Suppressor macrophage treated with lipopolysaccharide for 4 hours (primary cell): ENCODE data around the gene PKD1L1.

Source experiments
- DNase-seq: peaks from one replicate; pipeline ENCODE4 v3.0.0-alpha.2; 2020

PKD1L1 gene

DNA sequence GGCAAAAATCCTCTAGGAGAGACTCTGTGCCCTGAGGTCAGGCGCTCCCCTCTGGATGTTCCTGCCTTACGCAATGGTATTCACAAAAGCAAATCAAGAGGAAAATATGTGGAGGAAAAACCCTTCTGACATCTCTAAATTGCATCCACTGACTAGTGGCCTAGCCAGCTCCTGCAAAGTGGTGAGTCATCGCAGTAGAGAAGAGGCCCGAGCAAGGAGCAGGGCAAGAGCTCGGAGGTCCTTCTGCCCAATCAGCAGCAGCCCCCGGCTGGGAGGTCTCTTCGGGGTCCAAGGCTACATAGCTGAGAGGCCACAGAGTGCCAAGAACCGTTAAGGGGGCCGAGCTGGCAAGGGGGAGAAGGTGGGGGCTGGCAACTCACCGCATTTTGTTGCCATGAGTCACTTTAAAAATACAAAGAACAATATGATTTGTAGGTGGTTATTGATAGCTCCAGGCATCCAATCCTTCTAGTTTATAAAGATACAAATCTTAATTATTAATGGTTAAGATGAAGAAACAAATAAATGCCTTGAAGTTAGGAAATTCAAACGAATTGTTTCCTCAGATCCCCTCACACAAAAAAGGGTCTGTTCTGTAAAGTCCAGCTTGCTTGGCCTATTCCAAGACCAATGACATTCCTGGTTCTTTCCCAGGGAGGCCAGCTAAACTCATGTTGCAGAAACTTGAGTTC lies 161.6 kb downstream of the PKD1L1 start:
- DNase-seq = peak; percentile 76

- DNase-seq = no peak
These were observed 162.2 kb downstream of the PKD1L1 start for GRCh38 chr7:47785923-47786556.

GRCh38 chr7:47783456-47784223 lies 164.6 kb downstream of the PKD1L1 start:
- DNase-seq = no peak

- no peak for DNase-seq
These were observed 165.5 kb downstream of the PKD1L1 start for GRCh38 chr7:47782792-47783191.

DNA sequence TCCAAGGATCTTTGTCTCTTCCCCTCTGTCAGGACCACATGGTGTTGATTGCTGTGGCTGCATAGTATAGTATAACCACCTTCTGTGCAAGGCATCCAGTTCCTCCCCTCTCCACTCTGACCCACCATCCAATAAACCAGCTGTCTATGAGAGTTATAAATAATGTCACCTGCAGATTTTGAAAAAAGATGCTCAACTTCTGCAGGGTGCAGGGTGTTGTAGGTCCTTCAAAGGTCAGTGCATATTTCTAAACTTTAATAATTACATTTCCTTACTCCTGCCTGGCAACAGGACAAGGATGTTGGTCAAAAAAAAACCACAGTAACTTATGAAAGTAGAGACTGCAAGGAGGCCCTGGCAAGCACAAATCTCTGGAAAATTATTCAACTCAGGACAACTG lies 166.2 kb downstream of the PKD1L1 start:
- DNase-seq = no peak

GRCh38 chr7:47780555-47780954 lies 167.7 kb downstream of the PKD1L1 start:
- DNase-seq = no peak

- DNase-seq = no peak
These were observed 168.9 kb downstream of the PKD1L1 start for GRCh38 chr7:47779341-47779771.

- no peak for DNase-seq
These were observed 170.1 kb downstream of the PKD1L1 start for GRCh38 chr7:47778153-47778661.

DNA sequence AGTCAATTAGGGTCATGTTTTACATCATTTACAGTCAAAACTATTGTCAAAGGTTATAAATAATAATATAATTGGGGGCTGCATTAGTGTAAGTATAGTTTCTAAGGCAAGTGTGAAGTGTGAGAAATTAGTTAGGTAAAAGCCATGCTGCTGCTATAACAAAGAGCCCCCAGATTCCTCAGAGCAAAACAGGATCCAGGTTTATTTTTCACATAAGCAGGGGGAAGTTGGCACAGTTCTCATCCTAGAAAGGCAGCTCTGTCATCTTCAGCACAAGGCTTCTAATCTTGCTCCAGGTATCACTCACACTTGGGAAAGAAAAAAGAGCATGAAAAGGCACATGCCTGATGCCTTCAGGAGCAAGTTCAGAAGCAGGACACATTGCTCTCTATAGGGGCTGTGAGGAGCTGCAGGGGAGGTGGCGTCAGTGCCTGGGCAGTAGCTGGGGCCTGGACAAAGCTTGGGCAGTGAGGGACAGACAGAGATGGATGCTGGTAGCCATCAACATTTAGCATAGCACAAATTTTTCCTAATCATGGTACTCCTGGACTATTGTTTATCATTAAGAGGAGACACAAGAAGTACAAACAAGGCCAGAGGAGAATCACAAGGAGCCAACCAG lies 170.6 kb downstream of the PKD1L1 start:
- no peak for DNase-seq

GRCh38 chr7:47776335-47776734 lies 171.9 kb downstream of the PKD1L1 start:
- no peak for DNase-seq

GRCh38 chr7:47775238-47775637 lies 173.0 kb downstream of the PKD1L1 start:
- no peak for DNase-seq

DNA sequence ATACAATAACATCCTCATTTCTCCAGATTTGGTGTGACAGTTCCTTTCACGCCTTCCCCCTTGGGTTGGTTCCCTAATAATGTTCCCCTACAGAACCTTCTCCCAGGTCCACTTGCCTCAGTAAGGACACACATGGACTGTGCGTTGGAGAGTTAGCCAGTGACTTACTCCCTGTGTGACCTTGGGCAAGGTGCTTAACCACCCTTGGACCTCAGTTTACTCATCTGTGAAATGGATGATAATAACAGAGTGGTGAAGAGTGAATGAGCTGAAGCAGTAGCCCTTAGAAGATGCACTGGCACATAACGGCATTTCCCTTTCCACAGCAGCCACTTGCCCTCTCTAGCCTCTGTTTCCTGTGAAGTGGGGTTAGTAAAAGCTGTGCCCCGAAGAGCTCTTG lies 175.8 kb downstream of the PKD1L1 start:
- no peak for DNase-seq

DNA sequence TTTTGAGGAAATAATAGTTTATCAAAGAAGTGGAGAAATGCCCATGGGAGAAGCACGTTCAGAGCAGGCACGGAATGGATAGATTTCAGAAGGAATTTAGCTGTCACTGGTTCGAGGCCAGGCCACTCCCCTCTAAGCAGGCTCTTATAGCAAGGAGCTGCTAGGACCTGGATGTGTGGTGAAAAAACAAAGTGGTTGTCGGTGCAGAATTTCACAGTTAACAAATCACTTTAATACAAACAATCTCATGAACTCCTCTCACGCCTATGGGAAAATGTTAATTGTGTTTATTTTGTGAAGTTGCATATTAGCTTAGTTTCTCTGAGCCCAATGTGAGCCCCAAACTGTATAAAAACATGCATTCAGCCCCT lies 176.3 kb downstream of the PKD1L1 start:
- no peak for DNase-seq

- no peak for DNase-seq
These were observed 176.8 kb downstream of the PKD1L1 start for GRCh38 chr7:47771336-47771989.

DNA sequence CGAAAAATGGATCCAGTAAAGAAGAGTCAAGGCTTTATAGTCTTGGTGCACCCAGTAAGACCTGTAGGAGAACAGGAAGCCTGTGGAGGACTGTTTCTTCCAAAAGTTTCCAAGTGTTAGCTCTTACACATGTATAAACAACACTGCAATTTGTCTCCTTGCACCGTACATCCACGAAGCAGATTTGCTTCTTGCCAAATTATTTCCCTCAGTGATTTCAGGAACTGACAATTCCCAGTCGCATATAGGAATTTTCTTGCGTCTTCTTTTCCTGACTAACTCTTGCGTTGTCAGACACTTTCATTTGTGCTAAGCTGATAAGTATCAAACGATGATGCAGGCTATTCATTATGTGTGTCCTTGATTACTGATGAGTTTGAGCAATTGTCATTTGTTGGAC lies 182.1 kb downstream of the PKD1L1 start:
- DNase-seq = no peak

DNA sequence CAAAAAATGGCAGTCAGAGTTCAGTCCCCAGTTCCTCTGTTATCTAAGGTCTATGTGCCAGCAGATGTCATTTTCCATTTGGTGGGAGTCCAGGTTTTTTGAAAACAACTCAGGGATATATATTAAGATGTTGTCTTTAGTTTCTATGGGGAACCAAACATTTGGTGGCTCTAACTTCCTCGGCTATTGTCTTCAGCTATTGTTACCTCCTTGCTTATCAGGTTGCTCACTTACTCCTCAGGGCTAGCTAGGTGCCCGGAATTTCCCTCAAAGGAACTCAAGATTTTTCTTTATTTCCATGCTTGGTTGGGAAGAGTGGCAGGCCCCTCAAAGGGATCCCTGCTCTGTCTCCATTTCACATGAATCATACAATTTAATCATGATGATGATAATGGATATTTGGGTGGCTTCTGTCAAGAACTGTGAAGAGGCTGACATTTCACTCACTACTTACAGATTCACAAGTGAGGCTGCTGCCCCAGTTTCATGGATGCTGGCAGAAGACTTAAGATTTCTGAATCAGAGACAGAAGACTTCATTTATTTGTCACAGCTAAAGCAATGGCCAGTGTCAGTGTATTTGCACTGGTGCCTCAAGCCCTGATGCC lies 182.8 kb downstream of the PKD1L1 start:
- DNase-seq = no peak

DNA sequence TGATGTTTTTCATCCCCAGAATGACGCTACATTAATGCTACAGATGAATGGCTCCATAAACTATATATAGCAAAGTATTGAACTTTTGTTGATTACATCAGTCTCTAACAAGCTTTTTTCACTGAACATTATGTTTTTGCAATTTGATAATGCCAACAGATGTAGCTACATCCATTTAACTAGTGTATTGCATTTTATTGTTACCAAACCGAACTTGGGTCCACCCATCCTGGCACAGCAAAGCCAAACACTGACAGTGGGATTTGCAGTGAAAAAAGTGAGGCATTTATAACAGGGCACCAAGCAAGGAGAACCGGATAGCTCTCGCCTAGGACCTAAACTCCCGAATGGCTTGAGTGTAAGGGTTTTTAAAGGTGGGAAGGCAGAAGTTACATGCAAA lies 183.5 kb downstream of the PKD1L1 start:
- no peak for DNase-seq

- DNase-seq = no peak
These were observed 184.9 kb downstream of the PKD1L1 start for GRCh38 chr7:47763063-47763974.

DNA sequence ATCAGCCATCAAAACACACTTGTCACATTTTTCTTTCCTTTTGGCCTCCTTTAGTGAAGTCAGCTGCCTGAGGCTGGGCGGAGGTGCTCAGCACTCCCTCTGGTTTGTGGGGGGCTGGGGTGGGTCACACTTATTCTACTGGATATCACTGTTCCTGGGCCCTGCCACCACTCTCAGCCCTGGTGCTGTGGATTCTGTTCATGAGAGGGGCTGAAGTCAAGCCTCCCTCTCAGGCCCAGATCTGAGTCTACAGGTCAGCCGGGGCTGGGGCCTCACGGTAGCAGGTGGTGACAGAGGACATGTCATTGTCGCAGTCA lies 185.6 kb downstream of the PKD1L1 start:
- no peak for DNase-seq

DNA sequence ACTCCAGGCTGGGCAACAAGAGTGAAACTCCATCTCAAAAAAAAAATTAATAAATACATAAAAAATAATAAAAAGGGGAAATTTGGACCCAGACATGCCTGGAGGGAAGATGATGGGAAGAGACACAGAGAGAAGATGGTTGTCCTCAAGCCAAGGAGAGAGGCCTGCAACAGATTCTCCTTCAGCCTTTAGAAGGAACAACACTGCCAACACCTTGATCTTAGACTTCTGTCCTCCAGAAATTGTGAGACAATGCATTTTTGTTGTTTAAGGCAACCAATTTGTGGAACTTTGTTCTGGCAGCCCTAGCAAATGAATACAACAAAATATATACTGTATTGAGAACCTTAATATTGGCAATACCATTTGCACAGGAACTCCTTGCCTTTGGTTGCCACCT lies 186.1 kb downstream of the PKD1L1 start:
- no peak for DNase-seq

DNA sequence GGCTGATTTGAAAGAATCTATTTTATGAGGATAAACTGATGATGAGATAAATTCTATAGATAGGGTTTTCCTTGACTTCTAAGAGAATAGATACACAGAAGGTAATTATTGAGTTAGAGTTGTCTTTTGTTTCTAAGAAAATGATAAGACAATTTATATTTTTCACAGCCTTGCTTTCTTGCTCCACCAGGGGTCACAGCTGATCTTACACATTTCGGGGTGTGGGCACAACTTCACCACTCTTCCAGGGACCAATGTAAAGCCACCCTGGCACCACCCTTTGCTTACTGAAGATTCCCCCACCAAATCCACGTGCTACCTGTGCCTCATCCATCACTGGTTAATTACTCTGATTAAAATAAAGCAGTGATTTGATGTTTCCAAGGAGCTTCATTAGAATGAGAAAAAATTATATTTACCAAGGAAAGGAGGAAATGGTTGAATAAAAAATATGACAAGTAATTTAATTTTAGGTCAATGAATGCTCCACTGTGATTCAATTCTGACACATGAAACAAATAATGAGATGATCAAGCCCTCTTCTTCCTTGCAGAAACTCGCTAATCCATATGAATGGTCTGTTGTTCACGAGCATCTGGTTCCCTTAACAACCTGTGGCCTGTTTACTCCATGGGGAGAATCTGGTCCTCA lies 189.1 kb downstream of the PKD1L1 start:
- DNase-seq = no peak
